GM18870 (cell line): ENCODE measurements around the gene MOGAT3.

Experiments used
- ATAC-seq: cut with Tn5 transposase; IDR thresholded peaks from one replicate; pipeline ENCODE4 v1.9.1; 2021; ENCODE audit warnings: moderate library complexity; ENCODE audit not compliant: unreplicated experiment

MOGAT3 gene

DNA sequence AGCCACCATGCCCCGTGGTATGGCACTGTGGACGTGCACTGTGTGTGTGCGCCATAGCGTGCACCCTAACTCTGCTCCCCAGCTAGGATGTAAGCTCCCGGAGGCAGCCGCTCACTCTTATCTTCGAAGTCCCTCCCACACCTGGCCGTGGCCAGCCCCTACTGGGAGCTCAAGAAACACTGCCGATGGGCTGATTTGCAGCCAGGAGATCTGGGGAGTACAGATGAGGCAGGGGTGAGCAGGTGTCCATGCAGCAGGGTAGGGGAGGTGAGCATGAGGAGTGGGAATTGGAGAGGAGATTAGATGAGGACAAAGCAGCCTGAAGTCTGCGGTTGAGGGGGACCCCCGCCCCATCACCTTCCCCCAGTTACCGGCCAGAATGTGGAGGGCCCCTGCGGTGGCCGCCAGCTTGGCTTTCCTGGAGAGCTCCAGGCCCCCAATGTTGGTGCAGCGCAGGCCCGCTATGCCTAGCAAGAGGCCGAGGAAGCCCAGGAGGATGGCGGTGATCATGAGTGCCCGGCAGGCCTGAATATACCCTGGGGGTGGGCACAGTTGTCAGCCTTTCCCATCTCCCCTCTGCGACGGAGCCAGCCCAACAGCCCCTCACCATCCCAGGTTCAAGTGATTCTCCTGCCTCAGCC, 33.2 kb upstream of the MOGAT3 start:
- no peak for ATAC-seq

DNA sequence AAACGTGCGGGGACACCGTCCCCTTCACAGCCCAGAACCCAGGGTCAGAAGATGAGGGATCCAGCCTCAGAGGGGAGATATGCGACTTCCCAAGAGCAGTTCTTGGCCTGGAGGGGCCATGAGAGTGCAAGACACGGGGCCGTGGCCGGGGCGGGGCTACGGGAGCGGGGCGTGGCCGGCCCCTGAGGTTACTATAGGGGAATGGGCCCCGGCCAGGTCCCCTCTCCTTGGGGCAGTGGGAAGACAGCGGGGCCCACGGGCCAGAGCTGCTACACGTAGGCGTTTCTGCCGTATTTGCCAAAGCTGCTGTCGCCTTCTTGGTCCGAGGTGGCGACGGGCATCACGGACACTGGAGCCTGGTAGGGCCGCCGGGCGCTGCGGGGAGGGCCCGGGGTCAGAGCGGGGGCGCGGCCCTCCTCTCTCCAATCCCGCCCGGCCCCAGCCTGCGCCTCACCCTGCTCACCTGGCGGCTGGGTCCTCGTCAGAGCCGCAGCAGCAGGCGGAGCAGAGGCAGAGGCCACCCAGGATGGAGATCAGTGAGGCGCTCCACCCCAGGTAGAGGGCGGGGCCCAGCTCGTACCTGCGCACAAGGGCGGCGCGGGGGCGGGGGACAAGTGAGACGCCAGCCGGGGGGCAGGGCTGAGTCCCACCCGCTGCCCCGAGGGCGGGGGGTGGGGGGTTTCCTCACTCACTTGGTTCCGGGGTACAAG, 31.5 kb upstream of the MOGAT3 start:
- no peak for ATAC-seq

DNA sequence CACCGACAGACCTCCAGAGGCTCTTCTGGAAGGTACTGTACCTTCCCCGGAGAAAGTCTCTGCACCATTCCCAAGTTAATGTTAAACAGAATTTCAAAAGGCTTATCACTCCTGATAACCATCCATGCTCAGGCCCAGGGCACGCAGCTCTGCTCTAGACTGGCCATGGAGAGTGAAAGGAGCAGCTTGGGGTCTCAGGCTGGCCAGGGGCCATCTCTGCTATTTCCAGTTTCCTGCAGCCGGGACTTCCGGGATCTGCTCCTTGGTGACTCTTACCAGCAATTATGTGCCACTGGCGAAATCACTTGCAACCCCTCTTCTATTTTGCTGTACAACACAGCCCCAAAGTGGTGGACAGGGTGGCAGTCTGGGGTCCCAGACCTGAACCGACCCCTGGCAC, 30.8 kb upstream of the MOGAT3 start:
- no peak for ATAC-seq

DNA sequence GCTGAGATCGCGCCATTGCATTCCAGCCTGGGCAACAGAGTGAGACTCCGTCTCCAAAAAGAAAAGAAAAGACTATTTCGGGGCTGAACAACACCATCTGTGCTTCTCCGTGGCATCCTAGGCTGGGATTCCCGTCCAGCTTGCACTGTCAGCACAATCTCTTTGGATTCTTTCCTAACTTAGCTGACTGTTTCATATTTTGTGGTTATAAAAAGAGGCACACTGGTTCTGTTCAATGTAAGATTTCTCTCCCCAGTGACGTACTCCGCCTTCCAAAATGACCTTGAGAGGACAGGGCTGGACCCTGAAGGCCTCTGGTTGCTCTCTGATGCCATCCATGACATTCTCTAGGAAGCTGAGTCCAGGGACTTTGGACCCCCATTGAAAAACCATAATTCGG, 25.9 kb upstream of the MOGAT3 start:
- ATAC-seq: no peak

DNA sequence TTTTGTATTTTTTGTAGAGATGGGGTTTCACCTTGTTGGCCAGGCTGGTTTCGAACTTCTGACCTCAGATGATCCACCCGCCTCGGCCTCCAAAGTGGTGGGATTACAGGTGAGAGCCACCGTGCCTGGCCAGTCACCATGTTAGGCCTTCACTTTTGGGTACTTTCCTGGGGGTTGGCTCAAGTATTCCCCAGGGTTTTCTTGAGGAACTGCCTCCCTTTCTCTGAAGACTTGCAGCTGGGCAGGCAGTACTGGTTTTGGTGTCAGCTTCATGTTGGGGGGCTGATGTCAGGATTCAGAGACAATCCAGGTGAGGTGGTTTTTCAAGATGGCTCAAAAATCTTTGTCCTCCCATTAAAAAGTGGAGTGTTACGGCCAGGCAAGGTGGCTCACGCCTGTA, 24.8 kb upstream of the MOGAT3 start:
- no peak for ATAC-seq

DNA sequence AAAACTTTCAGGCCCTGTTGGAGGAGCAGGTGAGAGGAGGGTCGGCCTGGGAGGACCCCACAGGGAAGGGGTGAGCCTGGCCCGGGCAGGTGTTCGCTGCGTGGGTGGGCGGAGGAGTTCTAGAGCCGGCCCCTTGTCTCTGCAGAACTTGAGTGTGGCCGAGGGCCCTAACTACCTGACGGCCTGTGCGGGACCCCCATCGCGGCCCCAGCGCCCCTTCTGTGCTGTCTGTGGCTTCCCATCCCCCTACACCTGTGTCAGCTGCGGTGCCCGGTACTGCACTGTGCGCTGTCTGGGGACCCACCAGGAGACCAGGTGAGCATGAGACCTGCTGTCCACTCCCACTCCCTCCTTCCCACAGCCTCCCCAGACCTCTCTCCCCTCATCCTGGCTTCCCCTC, 22.7 kb upstream of the MOGAT3 start:
- ATAC-seq: no peak

GRCh38 chr7:101222275-101222830, 21.5 kb upstream of the MOGAT3 start:
- ATAC-seq: no peak

- no peak for ATAC-seq
These were observed 19.5 kb upstream of the MOGAT3 start for GRCh38 chr7:101220295-101220694.

DNA sequence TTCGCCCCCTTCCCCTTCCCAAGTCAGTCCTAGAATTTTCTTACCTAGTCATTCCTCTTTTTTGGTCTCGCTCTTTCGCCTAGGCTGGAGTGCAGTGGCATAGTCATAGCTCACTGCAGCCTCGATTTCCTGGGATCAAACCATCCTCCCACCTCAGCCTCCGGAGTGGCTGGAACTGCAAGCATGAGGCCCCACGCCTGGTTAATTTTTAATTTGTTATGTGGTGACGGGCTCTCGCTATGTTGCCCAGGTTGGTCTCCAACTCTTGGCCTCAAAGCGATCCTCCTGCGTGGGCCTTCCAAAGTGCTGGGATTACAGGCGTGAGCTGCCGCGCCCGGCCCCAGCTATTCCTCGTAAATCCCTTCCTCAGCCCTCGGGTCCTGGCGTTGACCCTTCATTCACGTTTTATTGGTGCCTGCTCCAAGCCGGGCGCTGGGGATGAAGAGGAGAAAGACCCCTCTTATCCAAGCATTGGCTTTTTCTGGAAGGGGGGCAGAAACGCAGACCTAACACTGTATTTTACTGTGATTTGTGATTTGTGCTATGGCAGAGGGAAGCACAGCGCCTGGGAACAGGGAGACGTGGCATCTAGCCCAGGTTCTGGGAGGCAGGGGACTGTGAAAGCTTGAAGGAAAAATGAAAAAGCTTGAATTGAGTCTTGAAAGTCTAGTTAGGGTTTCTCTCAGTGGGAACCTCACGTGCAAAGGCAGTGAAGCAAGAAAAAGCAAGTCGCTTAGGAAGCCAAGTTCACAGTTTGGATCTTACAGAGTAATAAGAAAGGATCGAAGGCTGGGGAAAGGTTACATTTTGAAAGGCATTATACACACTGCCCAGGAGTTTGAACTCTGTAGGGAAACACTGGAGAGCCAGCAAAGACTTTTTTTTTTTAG, 17.6 kb upstream of the MOGAT3 start:
- peak; percentile 23 for ATAC-seq

- ATAC-seq: peak; percentile 62
These were observed 16.8 kb upstream of the MOGAT3 start, which contains the start of the genes PLOD3 and ZNHIT1 for GRCh38 chr7:101217388-101218235. TSS of gene PLOD3 (minus strand) at chr7:101217581. CDS start at chr7:101217274, 307 bp downstream. TSS of gene ZNHIT1 (plus strand) at chr7:101218165. CDS start at chr7:101218196, 31 bp downstream.

DNA sequence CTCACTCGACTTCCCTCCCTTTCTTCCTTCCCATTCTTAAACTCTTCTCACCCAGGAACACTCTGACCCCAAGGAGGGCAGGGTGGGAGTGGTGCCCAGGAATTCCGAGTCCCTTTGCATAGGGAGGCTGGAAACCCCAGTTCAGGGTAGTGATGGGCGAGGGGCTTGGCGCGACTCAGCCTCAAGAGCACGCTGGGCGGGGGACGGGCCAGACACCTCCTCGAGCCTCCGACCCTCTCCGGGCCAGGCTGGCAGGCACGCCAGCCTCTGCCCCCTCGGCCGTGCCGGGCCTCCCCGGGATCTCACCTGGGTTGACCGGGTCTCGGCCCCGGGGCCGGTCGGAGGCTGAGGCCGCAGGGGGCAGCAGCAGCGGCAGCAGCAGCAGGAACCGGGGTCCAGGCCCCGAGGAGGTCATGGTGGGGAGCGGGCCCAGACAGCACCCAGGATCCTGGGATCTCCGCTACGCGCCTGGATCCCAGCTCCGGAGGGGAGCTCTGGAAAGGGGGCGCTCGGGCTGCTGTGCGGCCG, 16.1 kb upstream of the MOGAT3 start:
- ATAC-seq: no peak

DNA sequence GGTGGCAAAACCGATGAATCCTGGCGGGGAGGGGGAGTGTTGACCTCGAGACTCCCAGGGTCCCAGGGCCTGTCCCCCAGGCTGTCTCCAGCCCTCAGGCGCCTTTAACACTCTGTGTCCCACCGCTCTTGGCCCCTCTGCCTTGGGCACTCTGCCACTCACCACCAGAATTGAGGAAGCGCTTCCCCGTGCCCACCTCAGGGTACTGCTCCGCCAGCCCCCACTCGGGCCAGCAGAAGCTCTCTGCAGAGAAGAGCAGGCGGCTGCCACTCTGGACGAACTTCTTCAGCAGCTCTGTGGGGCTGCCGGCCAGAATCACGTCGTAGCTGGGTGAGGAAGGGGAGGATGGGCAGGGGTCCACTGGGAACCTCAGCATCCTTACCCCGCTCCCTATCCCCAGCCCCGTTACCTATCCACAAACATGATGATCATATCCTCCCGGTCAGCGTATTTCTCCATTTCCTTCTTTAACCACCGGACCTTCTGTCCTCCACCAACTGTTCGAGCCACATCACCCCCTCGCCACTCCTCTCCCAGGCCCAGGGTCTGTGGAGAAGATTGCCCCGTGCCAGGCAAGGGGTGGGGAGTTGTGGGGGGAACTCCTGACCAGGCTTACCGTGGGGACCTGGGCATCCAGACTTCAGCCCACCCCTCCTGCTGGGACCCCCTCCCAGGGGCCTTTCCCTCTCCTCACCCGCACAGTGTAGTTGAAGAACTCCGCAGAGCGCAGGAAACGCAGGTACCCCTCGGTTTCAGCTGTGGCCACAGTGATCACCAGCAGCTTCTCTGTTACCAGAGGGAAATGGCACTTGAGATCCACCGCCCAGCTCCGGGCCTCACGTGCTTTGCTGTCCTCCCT, 15.4 kb upstream of the MOGAT3 start:
- ATAC-seq: no peak

DNA sequence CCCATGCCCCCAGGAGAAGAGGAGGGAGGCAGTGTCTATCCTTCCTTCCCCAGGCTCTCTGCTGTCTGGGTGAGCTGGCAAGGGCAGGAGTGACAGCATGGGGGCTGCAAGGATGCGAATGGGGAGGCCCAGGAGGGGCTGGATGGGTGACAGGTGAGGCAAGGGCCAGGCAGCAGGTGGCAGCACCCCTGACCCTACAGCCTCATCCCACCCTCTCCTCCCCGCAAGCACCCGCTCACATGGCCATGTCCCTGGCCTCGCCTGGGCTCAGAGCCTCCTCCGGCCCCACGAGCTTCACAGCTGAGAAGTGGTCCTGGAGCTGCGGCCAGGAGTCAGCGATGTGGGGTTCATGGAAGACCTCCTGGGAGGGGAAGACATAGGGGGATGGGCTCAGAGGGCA, 11.2 kb upstream of the MOGAT3 start:
- ATAC-seq: no peak

DNA sequence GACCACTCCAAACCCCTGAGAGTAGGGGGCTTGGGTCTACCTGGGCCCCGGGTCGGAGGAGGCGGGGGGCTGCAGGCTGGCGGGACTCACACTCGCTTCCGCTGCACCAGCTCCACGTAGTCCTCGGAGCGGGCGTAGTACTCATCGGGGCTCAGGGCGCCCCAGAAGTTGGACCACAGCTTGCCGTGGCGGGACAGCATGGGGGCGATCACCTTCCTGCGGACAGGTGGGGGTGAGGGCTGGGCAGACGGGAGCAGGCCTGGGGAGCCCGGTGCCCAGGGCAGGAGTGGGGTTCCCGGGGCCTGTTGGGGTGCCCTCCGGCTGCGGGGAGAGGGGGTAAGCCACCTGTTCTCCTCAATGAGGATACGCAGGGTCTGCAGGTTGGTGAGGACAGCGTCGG, 10.7 kb upstream of the MOGAT3 start:
- ATAC-seq: no peak

- ATAC-seq: no peak
These were observed 9.3 kb upstream of the MOGAT3 start for GRCh38 chr7:101210143-101210542.

- ATAC-seq: no peak
These were observed 8.0 kb upstream of the MOGAT3 start for GRCh38 chr7:101208794-101209193.

DNA sequence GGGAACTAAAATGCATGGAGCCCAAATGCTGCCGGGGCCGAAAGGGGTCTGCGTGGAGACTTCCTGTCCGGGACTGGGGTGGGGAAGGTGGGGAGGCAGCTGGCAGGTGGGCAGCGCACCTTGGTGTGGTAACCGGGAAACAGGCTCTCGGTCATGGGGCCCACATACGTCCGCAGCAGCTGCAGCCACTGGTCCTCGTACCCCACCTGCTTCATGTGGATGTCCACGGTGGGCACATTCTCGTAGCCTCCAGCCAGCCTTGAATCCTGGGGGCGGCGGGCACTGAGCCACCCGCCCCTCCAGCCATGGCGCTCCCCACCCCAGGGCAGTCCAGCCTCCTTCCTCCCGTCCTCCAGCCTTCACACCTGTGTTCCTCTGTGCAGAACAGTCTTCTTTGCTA, 6.6 kb upstream of the MOGAT3 start:
- ATAC-seq: no peak

GRCh38 chr7:101206665-101207042, 5.8 kb upstream of the MOGAT3 start:
- ATAC-seq: no peak
